H1 (cell line): ENCODE data around the gene SAP30.

Experiments used
- POLR2A ChIP-seq, 2 experiments: IDR thresholded peaks; 1 replicate in 1 of 2; 2 replicates in 1 of 2; pipeline ENCODE4 v1.6.1; 2011; ENCODE audit warnings: low read depth in 2 of 2, low read length in 2 of 2, mild to moderate bottlenecking in 2 of 2; ENCODE audit errors: control extremely low read depth in 1 of 2
- TAF1 ChIP-seq: IDR thresholded peaks from 2 replicates; pipeline ENCODE4 v1.6.1; 2011; ENCODE audit warnings: mild to moderate bottlenecking, low read depth, low read length
- YY1 ChIP-seq: IDR thresholded peaks from 2 replicates; pipeline ENCODE4 v1.6.1; 2011; ENCODE audit warnings: low read depth, mild to moderate bottlenecking, low read length
- ZNF274 ChIP-seq: IDR thresholded peaks from 2 replicates; pipeline ENCODE4 v1.7.0; 2012; ENCODE audit warnings: low read length, borderline replicate concordance; ENCODE audit errors: extremely low read depth
- TF ChIP-seq, protein P1 (sequence below), 3 experiments: IDR thresholded peaks; 1 replicate in 2 of 3; 2 replicates in 1 of 3; pipeline versions ENCODE4 v1.5.1 to v1.6.1; 2011; ENCODE audit warnings: low read length in 3 of 3, mild to moderate bottlenecking in 3 of 3, inconsistent platforms in 2 of 3, low read depth in 1 of 3, moderate library complexity in 1 of 3; ENCODE audit not compliant: insufficient read depth in 1 of 3; ENCODE audit errors: control extremely low read depth in 1 of 3

DNA sequence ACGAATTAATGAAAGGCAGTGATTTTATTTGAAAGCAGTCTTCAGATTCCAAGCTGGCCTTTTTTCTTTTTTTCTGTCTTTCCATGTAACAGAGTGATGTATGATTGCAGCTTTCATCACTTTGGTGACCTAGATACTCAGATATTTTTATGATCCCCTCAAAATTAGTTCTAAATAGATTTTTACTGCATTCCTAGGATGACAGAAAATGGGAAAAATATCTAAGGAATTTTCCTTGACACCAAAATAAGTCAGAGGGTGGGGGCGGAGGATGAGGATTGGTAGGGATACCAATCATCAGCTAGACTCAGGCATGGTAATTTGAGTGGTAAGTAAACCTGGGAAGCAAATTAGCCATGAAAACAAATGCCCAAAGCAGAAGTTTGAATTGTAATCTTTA, 24.7 kb upstream of the SAP30 start:
- TF ChIP-seq TAF1 (no peak), ZNF274 (no peak), POLR2A (IDR thresholded peaks at IDR 0.05; ENCODE audit: control extremely low read depth in 1 of 2, low read depth in 2 of 2, low read length in 2 of 2) (no peak), YY1 (no peak)
- TF ChIP-seq, protein P1, sequence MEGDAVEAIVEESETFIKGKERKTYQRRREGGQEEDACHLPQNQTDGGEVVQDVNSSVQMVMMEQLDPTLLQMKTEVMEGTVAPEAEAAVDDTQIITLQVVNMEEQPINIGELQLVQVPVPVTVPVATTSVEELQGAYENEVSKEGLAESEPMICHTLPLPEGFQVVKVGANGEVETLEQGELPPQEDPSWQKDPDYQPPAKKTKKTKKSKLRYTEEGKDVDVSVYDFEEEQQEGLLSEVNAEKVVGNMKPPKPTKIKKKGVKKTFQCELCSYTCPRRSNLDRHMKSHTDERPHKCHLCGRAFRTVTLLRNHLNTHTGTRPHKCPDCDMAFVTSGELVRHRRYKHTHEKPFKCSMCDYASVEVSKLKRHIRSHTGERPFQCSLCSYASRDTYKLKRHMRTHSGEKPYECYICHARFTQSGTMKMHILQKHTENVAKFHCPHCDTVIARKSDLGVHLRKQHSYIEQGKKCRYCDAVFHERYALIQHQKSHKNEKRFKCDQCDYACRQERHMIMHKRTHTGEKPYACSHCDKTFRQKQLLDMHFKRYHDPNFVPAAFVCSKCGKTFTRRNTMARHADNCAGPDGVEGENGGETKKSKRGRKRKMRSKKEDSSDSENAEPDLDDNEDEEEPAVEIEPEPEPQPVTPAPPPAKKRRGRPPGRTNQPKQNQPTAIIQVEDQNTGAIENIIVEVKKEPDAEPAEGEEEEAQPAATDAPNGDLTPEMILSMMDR (IDR thresholded peaks at IDR 0.05; ENCODE audit: control extremely low read depth in 1 of 3, insufficient read depth in 1 of 3, low read depth in 1 of 3, low read length in 3 of 3), result no peak
